ENCODE data around the gene PLCG1.

The PLCG1 gene

GRCh38 chr20:41182296-41183212 is 45.2 kb downstream of the PLCG1 start:
- no peak for DNase-seq

GRCh38 chr20:41183391-41183790 is 46.0 kb downstream of the PLCG1 start:
- no peak for DNase-seq

DNA sequence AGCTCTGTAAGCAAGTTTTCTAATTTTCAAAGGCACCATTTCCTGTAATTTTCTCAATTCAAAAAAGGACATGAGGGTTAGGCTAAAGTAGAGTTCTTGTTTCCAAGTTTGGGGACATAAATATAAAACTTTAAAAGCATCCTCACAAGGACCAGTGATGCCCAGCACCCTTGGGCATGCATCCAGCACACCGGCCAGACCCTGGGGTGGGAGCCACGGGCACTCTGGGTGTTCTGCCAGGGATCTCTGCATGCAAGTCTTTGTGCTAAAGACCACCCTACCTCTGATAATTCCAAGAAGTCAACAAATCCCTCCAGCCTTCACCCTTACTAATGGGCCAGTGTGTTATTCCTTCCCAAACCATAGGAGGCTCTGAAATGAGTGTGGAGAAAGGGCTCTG is 46.5 kb downstream of the PLCG1 start:
- DNase-seq = no peak

- no peak for DNase-seq
Measured at GRCh38 chr20:41185013-41185757, 47.8 kb downstream of the PLCG1 start.

GRCh38 chr20:41187668-41188067 is 50.3 kb downstream of the PLCG1 start:
- no peak for DNase-seq

DNA sequence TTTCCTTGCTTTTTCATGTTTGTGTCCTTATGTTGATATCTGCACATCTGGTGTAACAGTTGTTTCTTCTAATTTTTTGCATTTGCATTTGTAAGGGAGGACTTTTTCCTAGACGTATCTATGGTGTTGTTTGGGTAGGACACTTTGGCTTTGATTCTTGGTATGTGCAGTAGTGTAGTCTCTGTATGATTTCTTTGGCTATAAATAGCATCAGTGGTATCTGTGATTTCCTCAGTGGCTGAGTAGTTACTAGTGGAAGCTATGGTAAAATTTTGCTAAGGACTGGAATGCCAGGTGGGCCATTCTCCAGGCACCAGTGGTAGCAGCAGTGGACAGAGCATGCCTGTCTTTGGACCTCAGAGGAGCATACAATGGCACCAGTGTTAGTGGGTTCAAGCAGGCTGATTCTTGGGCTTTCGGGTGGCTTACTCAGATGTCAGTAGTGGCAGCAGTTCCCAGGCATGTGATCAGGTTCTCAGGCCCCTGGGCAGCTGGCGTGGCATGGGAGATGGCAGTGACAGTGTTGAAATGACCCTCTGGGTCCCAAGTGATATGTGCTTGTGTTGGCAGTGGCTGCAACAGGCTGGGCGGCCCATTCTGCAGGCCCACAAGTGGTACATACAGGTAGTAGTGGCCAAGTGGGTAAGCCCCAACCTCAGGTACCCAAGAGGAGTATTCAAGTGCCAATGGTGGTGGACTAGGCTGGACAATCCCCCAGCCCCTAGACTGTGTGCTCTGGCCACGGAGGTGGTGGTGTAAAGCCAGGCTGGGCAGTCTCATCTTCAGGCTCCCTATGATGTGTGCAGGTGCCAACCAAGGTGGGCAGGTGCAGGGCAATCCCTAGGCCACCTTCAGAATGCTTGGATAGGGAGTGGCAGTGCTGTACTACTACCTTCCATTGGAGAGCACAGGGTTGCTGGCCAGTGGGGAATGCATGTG is 54.5 kb downstream of the PLCG1 start:
- no peak for DNase-seq

- no peak for DNase-seq
Measured at GRCh38 chr20:41192575-41192974, 55.2 kb downstream of the PLCG1 start.

DNA sequence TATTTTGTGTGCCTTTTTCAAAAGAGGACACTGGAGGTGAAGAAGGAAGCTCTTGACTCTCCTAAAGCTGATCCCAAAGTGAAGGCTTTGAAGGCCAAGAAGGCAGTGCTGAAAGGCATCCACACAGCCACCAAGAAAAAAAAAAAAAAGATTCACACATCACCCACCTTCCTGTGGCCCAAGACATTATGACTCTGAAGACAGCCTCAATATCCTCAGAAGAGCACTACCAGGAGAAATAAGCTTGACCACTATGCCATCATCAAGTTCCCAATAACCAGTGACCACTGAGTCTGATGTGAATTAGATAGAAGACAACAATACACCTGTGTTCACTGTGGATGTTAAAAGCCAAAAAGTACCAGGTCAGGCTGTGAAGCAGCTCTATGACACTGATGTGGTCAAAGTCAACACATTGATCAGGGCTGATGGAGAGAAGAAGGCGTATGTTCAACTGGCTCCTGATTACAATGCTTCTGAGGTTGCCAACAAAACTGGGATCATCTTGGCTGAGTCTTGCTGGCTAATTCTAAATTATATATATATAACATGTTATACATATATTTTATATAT is 59.4 kb downstream of the PLCG1 start:
- no peak for DNase-seq

DNA sequence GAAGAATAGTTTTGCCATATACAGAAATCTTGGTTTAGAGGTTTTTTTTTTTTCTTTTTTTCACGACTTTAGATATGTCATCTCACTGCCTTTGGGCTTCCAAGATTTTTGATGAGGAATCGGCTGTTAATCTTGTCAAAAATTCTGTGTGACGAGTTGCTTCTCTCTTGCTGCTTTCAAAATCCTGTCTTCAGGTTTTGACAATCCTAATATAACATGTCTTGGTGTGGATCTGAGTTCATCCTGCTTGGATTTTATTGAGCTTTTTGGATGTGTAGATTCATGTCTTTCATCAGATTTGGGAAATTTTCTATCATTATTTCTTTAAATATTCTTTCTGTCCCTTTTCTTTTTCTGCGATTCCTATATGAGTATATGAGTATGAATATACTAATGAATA is 61.1 kb downstream of the PLCG1 start:
- DNase-seq = no peak

- no peak for DNase-seq
Measured at GRCh38 chr20:41200446-41201202, 63.3 kb downstream of the PLCG1 start.

- no peak for DNase-seq
Measured at GRCh38 chr20:41201760-41202159, 64.4 kb downstream of the PLCG1 start.

GRCh38 chr20:41202426-41202825 is 65.1 kb downstream of the PLCG1 start:
- no peak for DNase-seq

GRCh38 chr20:41203660-41204059 is 66.3 kb downstream of the PLCG1 start:
- DNase-seq = no peak

DNA sequence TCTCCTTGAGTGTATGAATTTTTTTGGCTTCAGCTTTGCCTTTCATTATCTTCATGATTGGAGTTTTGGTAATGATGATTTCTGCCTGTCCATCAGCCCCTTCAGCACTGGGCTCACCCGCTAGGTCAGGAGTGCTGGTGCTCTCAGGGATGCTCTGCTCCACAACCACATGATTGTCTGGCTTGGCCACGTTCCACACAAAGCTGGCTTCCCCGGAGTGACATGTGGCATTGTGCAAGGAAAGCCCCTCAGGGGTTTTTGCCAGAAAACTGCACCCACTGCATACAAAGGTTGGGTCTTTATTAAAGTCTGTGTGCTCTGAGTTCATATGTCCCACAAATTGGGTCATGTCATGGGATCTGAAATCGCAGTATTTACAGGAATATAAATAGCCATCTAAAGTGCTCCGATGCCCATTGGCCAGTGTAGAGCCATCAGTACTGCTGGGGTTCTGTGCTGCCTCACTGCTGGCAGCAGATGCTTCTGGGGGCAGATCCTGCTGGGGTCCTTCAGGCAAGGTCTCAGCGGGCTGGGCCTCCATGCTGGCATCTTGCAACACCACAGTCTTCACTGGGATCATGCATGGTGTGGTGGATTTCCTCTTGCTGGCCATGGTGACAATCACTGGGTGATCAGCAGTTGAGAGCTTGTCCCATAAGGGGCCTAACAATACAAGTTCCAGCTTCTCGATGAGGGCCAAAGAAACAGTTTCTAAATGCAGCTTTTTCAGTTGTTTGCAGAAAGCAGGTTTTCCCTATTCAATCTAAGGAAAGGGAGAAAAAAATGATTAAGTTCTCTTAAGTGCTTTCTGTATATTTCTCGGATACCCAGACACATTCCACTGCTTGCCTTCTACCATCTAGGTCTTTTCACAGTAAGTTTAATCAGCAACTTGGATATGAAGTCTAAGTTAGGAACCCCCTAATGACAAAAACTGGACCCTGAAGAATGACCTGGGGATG is 67.2 kb downstream of the PLCG1 start:
- no peak for DNase-seq

GRCh38 chr20:41205313-41205712 is 68.0 kb downstream of the PLCG1 start:
- DNase-seq = no peak

DNA sequence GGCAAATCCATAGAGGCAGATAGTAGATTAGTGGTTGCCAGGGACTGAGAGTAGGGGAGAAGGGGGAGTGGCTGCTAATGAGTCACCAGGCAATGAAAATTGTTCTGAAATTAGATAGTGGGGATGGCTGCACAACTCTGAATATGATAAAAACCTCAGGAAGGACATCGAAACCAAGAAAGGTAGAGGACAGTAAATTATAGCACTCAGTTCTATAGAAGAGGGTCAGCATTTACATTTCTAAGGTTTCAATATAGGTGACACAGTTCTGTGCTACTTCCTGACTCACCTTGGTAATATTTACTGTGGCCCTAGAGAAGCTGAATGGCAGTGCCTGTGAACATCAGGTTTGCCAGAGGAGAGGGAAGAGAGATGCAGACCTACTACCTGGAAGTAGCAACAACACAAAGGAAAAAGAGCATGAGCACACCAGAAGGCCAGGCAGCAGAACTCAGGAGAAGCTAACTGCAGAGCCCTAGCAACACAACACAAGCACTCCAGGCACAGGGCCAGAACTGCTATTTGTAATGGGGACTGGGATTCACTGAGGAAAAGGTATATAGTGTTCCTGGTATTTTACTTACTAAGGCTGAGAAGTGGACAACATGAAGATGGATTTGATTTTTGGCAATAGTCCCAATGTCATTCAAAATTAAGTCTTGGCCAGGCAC is 75.9 kb downstream of the PLCG1 start:
- no peak for DNase-seq

- no peak for DNase-seq
Measured at GRCh38 chr20:41214202-41214601, 76.9 kb downstream of the PLCG1 start.

- no peak for DNase-seq
Measured at GRCh38 chr20:41214666-41215065, 77.3 kb downstream of the PLCG1 start.

DNA sequence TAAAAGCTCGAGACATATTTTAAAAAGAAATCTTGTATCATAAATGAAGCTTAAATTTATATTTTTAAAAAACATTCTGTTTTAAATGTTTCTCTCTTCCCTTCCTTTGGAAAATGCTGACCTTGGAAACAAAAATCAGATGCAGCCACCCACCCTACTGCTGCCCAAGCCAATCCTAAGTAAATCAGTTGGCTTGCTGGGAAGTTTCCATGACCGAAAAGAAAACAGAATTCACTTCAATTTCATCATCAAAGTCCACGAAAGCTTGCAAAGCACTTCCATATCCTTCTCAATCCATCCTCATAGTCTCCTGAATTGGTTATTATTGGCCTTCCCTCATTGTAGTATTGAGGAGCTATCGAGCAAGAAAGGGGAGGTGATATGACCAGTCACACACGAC is 80.1 kb downstream of the PLCG1 start:
- no peak for DNase-seq

DNA sequence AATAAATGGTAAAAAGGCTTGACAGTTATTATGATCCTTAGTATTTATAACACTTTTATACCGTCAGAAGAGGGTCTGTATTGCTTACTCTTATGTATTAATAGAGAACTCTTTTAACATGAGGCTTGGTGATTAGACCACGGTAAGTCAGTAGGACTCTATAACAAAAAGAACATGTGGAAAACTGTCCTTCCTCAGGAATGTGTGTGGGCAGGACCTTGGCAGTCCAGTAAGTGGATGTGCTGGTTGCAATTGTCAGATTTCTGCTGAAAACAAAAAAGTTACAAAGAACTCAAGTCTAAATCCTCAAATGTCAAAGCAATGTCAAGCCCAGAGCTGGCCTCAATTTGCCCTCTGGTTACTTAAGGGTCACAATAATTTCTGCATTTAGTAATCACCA is 81.1 kb downstream of the PLCG1 start:
- DNase-seq = no peak

Measured in NCI-H187 (cell line).